Omental fat pad (tissue), 4 donors: Measurements from ENCODE around the gene CITED4. TPM values are rescaled to one million over a fixed set of nuclear protein-coding genes. Genes with fewer than 3 reads are reported as not detected.

ENCODE experiments used
- ATAC-seq: fragments of 150-250 bp; one replicate; pipeline ENCODE4 v1.9.1; 2016; ENCODE audit warnings: mild to moderate bottlenecking, moderate library complexity; ENCODE audit not compliant: low FRiP score
- DNase-seq: peaks from one replicate; pipeline ENCODE4 v3.0.0-alpha.2; 2019; ENCODE audit warnings: low spot score
- total RNA-seq, 4 donors: library from RNA; depleted of rRNA; stranded (reverse); fragments of >200 nt; gene quantifications; one replicate each; pipeline ENCODE4 v1.1.0, GENCODE V29; 2016
- TF ChIP-seq, protein P1 (sequence below), 3 donors: fragments of 450-650 bp; IDR thresholded peaks; one replicate each; pipeline ENCODE4 v1.5.1; 2016 to 2017; ENCODE audit warnings: antibody characterized with exemption in 3 of 3, mild to moderate bottlenecking in 3 of 3, moderate library complexity in 2 of 3

Gene CITED4
- total RNA-seq, 4 donors from 2014 or later = 5.8 to 21.6 (median 13.6) TPM

DNA sequence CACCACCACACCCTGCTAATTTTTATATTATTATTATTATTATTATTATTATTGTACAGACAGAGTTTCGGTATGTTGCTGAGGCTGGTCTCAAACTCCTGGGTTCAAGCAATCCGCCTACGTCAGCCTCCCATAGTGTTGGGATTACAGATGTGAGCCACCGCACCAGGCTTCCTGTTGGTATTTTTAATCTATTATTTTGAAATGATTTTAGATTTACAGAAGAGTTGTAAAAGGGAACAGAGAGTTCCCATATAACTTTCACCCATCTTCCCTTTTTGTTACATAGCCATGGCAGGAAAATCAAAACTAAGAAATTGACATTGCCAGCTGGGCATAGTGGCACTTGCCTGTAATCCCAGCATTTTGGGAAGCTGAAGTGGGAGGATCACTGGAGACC is 42.9 kb upstream of the CITED4 start:
- TF ChIP-seq, protein P1, sequence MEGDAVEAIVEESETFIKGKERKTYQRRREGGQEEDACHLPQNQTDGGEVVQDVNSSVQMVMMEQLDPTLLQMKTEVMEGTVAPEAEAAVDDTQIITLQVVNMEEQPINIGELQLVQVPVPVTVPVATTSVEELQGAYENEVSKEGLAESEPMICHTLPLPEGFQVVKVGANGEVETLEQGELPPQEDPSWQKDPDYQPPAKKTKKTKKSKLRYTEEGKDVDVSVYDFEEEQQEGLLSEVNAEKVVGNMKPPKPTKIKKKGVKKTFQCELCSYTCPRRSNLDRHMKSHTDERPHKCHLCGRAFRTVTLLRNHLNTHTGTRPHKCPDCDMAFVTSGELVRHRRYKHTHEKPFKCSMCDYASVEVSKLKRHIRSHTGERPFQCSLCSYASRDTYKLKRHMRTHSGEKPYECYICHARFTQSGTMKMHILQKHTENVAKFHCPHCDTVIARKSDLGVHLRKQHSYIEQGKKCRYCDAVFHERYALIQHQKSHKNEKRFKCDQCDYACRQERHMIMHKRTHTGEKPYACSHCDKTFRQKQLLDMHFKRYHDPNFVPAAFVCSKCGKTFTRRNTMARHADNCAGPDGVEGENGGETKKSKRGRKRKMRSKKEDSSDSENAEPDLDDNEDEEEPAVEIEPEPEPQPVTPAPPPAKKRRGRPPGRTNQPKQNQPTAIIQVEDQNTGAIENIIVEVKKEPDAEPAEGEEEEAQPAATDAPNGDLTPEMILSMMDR (IDR thresholded peaks at IDR 0.05) = no peak
- DNase-seq (no peak), ATAC-seq (no peak)

DNA sequence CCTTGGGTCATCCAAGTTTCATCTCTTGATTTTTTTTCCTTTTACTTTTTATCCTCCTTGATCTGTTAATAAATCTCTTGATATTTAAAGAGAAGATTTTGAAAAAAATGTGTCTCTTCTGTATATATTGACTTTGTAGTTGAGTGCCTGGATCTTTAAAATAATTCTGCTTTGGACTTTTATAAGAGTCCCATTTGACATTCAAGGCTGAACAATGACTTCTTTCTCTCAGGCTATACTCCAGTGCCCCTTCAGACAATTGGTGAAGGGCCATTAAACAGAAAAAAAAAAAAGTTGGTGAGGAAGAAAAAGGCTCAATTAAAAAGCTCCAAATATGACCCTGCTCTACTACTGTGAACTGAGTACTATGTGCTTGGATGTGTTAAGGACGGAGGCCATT is 40.9 kb upstream of the CITED4 start:
- TF ChIP-seq, protein P1 (IDR thresholded peaks at IDR 0.05) = no peak
- ATAC-seq = no peak
- no peak for DNase-seq

DNA sequence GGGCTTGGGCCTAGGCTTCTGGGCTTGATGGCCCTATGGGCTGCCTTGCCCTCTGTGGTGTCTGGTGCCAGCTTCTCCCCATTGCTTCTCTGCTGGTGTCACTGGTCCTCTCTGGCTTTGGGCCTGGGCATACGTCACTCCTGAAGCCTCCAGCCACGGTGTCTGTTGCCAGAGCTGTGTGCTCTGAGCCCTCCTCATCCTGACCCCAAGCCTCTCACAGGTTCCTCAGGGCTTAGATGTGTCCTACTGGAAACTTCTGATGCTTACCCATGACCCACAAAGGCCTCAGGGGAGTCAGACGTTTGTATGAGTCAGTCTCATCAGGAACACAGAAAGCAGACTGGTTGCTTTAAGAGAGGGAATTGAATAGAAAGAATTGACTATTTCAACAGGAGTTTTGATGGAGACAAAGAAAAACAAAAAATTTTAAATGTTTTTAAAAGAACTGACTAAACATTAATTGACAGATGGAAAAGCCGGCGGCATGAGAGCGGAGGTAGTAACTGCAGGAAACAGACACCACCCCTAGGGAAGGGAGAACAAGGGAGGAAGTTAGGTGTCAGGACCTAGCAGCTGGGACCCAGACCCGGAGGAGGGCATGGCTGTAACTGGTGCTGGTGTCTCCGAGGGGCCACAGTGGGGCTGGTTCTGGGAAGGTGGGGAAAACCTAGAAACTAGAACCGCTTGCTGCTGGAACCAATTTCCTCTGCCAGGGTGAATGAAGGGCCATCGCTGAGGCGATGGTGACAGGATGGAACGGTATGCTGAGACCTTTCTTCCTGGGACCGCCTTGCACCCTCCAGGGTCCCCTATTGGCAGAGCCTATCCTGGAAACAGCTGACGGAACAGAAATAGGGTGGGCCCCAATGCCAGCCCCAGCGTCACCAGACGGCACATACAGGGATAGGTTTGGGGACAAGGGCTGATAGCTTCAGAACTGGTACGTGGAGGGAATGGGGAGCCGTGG is 40.0 kb upstream of the CITED4 start:
- DNase-seq = no peak

DNA sequence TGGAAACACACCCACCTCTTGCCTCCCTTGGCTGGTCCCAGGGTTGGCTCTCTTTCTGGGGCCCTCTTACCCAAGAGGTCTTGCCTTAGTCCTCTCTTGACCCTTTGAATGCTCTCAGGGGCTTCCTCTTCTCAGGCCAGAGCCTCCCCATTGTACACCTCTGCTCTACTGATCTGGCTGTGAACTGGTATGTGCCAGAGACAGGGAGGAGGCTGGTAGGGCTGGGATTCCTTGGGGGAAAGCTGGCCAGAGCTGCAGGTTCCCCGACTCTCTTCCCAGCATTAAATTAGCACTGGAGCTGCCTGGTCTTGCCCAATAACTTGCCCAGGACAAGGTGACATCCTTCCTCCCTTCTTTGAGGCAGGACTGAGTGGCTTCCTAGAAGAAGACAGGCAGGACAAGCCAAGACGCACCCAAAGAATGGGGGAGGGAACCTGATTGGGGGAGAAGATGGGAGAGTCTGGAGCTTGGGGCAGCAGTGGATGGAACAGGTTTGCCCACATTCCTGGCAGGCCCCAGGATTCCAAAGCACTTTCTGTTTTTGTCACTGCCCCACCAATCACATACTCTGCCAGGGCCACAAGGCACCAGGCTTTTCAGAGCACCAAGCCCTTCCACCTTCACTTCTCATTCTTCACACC is 37.2 kb upstream of the CITED4 start:
- ATAC-seq (no peak), DNase-seq (no peak)
- TF ChIP-seq, protein P1 (IDR thresholded peaks at IDR 0.05) = no peak

More for the DNA sequence above, 40.0 kb upstream of the CITED4 start:
- ATAC-seq = peak; percentile 45
- TF ChIP-seq, protein P1 (IDR thresholded peaks at IDR 0.05) = no peak

DNA sequence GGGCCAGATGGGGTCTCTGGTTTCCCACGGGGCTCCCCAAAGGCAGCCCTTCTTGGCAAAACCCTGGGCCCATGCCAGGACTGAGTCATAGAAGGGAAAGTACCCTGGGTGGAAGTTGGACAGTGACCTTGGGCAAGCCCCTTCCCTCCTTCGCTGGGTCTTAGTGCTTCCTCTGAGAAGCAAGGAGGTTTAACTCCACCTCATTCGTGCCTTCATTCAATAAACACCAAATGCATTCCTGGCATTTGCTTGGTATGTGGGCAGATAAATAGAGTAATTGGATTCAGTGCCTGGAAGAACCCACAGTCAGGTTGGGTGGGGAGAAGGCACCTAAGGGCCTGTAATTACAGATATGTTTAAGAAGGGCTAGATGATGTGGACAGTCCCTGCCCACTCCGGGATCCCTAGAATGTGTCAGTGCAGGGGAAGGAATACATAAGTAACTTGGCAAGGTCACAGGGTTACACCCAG is 36.3 kb upstream of the CITED4 start:
- ATAC-seq (peak; percentile 66), DNase-seq (peak; percentile 31)
- TF ChIP-seq, protein P1 (IDR thresholded peaks at IDR 0.05) = no peak

DNA sequence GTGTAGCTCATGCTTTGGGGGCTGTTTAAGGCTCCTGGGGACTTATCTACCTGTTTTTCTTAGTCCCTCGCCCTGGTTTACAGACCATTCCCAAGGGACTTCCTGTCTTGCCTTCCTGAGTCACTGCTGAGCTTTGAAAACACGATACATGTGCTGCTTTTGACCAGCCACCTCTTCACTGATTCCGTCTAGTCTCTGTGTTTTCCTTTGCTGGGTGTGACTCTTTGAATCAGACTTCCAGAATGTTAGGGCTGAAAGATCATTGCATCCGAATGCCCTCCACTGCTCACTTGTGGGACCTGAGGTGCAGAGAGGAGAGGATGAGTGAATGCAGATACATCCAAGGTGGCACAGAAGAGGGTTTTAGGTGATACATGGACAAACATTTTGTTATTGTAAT is 35.4 kb upstream of the CITED4 start:
- DNase-seq = no peak
- TF ChIP-seq, protein P1 (IDR thresholded peaks at IDR 0.05) = no peak
- ATAC-seq = no peak
